SW 1271 (cell line): ENCODE measurements around the gene LHFPL2.
"Not testable (repeated sequence)": the region's sequence is repeated elsewhere in the genome, so short reads cannot be mapped to it uniquely, and the experiment has no call there.

Experiments used
- DNase-seq, 2 experiments: peaks; one replicate each; lab custom pipeline; 2025; lab: John Stamatoyannopoulos, UW

The LHFPL2 gene

DNA sequence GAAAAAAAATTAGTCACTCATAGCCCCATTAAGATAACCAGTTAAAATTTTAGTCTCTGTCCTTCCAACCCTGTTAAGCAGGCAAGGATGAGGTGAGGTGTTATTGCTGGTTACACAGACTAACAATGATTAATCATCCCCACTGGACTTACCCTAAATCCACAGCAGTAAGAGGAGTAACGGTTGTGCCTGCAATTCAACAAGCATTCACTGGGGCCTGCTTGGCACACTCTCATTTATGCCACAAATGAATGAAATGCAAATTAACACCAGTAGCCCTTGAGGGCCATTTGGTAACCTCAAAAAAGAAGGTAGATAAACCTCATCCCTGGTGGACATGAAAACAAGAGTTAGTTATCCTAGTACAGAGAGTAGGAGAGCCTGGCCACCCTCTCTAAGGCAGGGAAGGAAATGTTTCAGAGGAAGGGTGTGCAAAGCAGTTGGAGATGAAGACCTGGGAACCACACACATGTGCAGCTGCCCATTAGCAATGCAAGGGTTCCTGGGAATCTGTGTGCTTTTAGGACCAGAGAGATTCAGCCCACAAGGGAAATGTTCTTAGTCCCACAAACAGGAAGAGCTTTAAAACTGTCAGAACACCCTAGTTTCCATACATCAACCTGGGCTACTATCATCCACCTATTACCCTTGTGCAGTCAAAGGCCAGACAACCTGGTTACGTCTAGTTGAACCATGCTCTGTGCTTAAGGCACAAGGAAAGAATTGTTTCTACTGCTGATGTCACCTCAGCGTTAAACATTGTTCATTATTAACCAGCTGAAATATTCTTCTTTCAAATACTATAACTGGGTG lies 7.7 kb downstream of the LHFPL2 start:
- no peak for DNase-seq

GRCh38 chr5:78639791-78640190 lies 8.8 kb downstream of the LHFPL2 start:
- DNase-seq = no peak

DNA sequence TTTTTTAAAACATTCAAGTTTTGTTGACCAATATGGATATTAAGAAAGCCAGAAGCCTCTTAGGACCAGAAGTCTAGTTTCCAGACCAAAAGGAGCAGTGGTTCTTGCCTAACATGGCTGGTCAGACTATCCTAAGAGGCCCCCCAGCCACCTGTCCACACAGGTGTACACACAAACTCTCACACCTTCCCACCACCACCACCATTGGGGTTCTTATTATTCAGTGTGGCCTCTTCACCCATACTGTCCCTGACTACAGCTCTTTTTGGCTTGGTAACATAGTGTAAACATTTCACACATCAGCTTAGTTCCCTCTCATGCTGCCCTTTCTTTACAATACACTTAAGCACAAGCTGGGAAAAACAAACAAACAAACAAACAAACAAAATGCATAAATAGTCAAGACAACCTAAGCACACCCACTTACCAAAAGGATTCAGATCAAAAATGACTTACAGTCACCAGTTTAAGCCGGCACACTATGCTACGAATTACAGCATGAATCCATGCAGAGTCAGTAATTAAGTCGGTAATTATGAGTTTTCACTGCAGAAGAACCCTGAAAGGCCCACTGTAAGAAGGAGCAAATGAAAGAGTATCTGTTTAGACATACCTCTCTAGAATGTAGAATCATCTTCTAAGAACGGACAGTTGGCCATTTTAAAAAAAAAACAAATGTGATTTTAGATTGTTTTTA lies 9.5 kb downstream of the LHFPL2 start:
- DNase-seq = no peak

GRCh38 chr5:78638423-78638822 lies 10.1 kb downstream of the LHFPL2 start:
- DNase-seq = no peak

DNA sequence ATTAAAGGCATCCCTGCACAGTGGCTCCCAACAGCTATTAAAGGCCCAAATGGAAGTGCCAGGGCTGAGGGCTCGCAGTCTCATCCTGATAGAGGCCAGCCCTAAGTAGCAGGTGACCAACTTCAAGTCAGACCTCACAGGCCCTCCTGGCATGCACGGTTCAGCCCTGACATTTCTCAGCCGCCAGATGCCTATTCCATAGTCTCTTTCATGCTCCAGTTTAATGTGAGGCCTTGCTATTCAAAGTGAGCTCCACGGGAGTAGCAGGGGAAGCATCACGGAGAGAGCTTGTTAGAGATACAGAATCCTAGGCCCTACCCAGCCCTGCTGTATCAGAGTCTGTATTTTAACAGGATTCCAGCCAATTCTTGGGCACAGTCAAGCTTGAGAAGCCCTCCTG lies 11.1 kb downstream of the LHFPL2 start:
- no peak for DNase-seq

GRCh38 chr5:78636682-78637081 lies 11.9 kb downstream of the LHFPL2 start:
- no peak for DNase-seq

DNA sequence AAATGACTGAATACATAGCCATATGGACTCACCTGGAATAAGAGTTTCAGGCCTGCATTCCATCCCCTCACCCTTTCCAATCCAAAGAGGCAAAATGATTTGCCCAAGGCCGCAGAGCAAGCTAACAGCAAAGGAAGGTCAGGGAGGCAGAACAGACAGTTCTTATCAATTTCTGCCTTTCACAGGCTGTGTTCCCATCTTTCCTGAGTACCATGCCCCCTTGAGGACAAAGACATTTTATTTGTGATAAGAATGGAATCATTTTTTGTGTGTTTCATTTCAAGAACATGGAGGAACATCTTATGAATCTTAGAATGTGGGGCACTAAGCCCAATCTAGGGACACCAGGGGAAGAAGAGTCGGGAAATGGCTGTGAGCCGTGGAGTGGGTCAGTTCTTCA lies 13.9 kb downstream of the LHFPL2 start:
- DNase-seq = peak in 1 of 2 experiments; percentile 22

DNA sequence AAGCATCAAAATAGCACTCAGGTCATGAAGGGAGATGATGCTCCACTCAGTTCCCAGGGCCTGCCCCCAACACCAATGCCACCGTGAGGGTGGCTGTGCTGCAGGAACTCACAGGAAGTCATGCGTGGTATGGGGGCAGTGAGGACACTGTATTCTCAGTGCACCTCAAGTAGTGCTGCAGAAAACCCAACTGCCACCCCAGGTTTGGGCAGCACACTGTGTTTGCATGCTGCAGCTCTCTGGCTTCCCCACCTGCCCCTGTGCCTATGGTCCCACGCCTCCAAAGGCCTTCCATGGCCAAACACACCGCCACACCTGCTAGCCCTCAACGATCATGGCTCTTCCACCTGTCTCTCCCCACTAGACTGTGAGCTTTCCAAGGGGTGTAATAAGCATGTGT lies 14.3 kb downstream of the LHFPL2 start:
- DNase-seq = no peak

- DNase-seq = no peak
Observed at GRCh38 chr5:78633700-78634099, 14.9 kb downstream of the LHFPL2 start.

GRCh38 chr5:78632467-78632866 lies 16.1 kb downstream of the LHFPL2 start:
- DNase-seq = no peak

- no peak for DNase-seq
Observed at GRCh38 chr5:78631931-78632330, 16.6 kb downstream of the LHFPL2 start.

GRCh38 chr5:78630047-78630446 lies 18.5 kb downstream of the LHFPL2 start:
- DNase-seq = no peak

- DNase-seq = no peak
Observed at GRCh38 chr5:78629624-78630023, 18.9 kb downstream of the LHFPL2 start.

GRCh38 chr5:78628270-78628992 lies 20.1 kb downstream of the LHFPL2 start:
- no peak for DNase-seq

- DNase-seq = no peak
Observed at GRCh38 chr5:78627766-78628165, 20.8 kb downstream of the LHFPL2 start.

- DNase-seq = no peak
Observed at GRCh38 chr5:78627175-78627574, 21.4 kb downstream of the LHFPL2 start.

GRCh38 chr5:78626009-78626571 lies 22.5 kb downstream of the LHFPL2 start:
- DNase-seq = no peak

- DNase-seq = no peak
Observed at GRCh38 chr5:78624992-78625391, 23.6 kb downstream of the LHFPL2 start.

DNA sequence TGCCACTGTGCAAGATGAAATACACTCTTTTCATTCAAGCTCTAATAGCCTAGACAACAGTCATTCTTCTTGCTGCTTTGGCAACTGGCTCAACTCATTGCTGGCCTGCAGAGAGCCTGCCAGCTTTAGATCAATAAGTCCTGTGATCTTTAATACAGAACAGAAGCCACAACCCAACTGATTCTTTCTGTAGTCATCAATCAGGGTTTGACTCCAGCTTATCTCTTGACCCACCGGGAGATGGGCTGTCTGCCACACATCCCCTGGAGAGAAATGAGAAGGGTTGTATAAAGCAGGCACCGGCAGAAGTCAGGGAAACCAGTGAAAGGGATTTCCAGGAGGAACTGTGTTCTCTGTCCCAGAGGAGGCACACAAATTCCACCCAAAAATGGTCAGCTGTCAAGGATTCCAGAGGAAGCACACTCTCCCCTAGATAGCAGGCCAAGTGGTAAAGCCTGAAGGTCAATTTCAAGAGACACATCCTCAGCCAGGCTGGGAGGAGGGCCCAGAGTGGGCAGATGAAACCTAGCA lies 24.5 kb downstream of the LHFPL2 start:
- no peak for DNase-seq

- no peak for DNase-seq
Observed at GRCh38 chr5:78622302-78622971, 26.1 kb downstream of the LHFPL2 start.

- DNase-seq = no peak
Observed at GRCh38 chr5:78621291-78621738, 27.3 kb downstream of the LHFPL2 start.

- not testable (repeated sequence) for DNase-seq
Observed at GRCh38 chr5:78620119-78620518, 28.5 kb downstream of the LHFPL2 start.
